SK-N-SH (cell line): ENCODE data around the gene UFSP2. TPM values are rescaled to one million over a fixed set of nuclear protein-coding genes. Genes with fewer than 3 reads are reported as not detected.

Experiments
- CTCF ChIA-PET: fragments of 300-600, 350-600 bp; formaldehyde crosslinking; extraction: SDS; loops from one replicate; lab custom pipeline; 2021; lab: Yijun Ruan, JAX
- POLR2A ChIA-PET: fragments of 350-600 bp; sonication (Branson Sonifier 250); formaldehyde crosslinking; extraction: SDS; loops from one replicate; lab custom pipeline; 2020; ENCODE audit warnings: antibody characterized with exemption, inconsistent platforms; lab: Yijun Ruan, JAX
- DNase-seq: peaks from one replicate; pipeline ENCODE4 v3.0.0; 2012
- H2AFZ ChIP-seq: fragments of 200-600 bp; sonication (generic); 2 replicates; pipeline ENCODE4 v1.8.1; 2016; ENCODE audit warnings: antibody characterized with exemption, mild to moderate bottlenecking, low read depth
- H3F3A ChIP-seq: fragments of 200-600 bp; sonication (generic); replicated peaks from 2 replicates; pipeline ENCODE3; 2016; ENCODE audit warnings: antibody characterized with exemption, mild to moderate bottlenecking; ENCODE audit not compliant: insufficient read depth
- H3K27ac ChIP-seq, 2 experiments: fragments of 200-500 bp in 1 of 2; fragments of 200-600 bp in 1 of 2; sonication (Bioruptor generic) in 1 of 2; sonication (generic), shearing (Covaris generic) in 1 of 2; 2 replicates each; pipeline versions ENCODE4 v1.5.1 to v1.6.1; 2014 to 2016; ENCODE audit warnings: low read depth in 2 of 2, inconsistent platforms in 1 of 2, low read length in 1 of 2, mild to moderate bottlenecking in 1 of 2, mixed read lengths in 1 of 2
- H3K27me3 ChIP-seq: fragments of 200-600 bp; sonication (generic), shearing (Covaris generic); 2 replicates; pipeline ENCODE4 v1.6.1; 2016; ENCODE audit warnings: mixed run types; ENCODE audit not compliant: insufficient read depth
- H3K36me3 ChIP-seq, 2 experiments: fragments of 200-500 bp in 1 of 2; fragments of 200-600 bp in 1 of 2; sonication (Bioruptor generic) in 1 of 2; sonication (generic) in 1 of 2; replicated peaks in 1 of 2; 2 replicates each; pipeline versions ENCODE3 to v1.5.1; 2014 to 2016; ENCODE audit warnings: low read length in 1 of 2, mild to moderate bottlenecking in 1 of 2; ENCODE audit not compliant: insufficient read depth in 2 of 2, control insufficient read depth in 1 of 2
- H3K4me1 ChIP-seq, 2 experiments: fragments of 200-500 bp in 1 of 2; fragments of 200-600 bp in 1 of 2; sonication (Bioruptor generic) in 1 of 2; sonication (generic), shearing (Covaris generic) in 1 of 2; 2 replicates each; pipeline versions ENCODE4 v1.5.1 to v1.6.1; 2014 to 2016; ENCODE audit warnings: low read depth in 1 of 2, low read length in 1 of 2, mixed run types in 1 of 2; ENCODE audit not compliant: insufficient read depth in 2 of 2, control insufficient read depth in 1 of 2
- H3K4me2 ChIP-seq: fragments of 200-600 bp; sonication (generic), shearing (Covaris generic); 2 replicates; pipeline ENCODE4 v1.6.1; 2017; ENCODE audit warnings: mixed run types
- H3K4me3 ChIP-seq, 2 experiments: fragments of 200-500 bp in 1 of 2; fragments of 200-600 bp in 1 of 2; sonication (Bioruptor generic) in 1 of 2; sonication (generic), shearing (Covaris generic) in 1 of 2; 2 replicates each; pipeline versions ENCODE4 v1.5.1 to v1.8.1; 2014 to 2016; ENCODE audit warnings: low read depth in 2 of 2, inconsistent platforms in 1 of 2, low read length in 1 of 2, mild to moderate bottlenecking in 1 of 2, mixed read lengths in 1 of 2, moderate library complexity in 1 of 2
- H3K79me2 ChIP-seq: fragments of 200-600 bp; sonication (generic); 2 replicates; pipeline ENCODE4 v1.8.1; 2017; ENCODE audit warnings: mild to moderate bottlenecking; ENCODE audit not compliant: insufficient read depth
- H3K9ac ChIP-seq: fragments of 200-600 bp; sonication (generic); 2 replicates; pipeline ENCODE4 v1.6.1; 2017; ENCODE audit warnings: mixed run types
- H3K9me2 ChIP-seq: fragments of 200-600 bp; sonication (generic); 2 replicates; pipeline ENCODE4 v1.6.1; 2017; ENCODE audit warnings: mixed run types
- H3K9me3 ChIP-seq: fragments of 200-600 bp; sonication (generic); 2 replicates; pipeline ENCODE4 v1.6.1; 2017; ENCODE audit warnings: mixed run types, mild to moderate bottlenecking, moderate library complexity
- H4K20me1 ChIP-seq: fragments of 200-600 bp; sonication (generic); 2 replicates; pipeline ENCODE4 v1.6.1; 2017; ENCODE audit warnings: mild to moderate bottlenecking, mixed run types; ENCODE audit not compliant: insufficient read depth
- CHD2 ChIP-seq: fragments of 150-350 bp; IDR thresholded peaks from 2 replicates; pipeline ENCODE4 v1.6.1; 2018; ENCODE audit warnings: low read length; ENCODE audit not compliant: partially characterized antibody
- ELF1 ChIP-seq: IDR thresholded peaks from 2 replicates; pipeline ENCODE4 v1.4.0; 2012
- EZH2phosphoT487 ChIP-seq: fragments of 200-600 bp; sonication (generic); IDR thresholded peaks from 2 replicates; pipeline ENCODE4 v1.6.1; 2017; ENCODE audit warnings: low read depth, mixed run types, mild to moderate bottlenecking, antibody characterized with exemption, moderate library complexity, borderline replicate concordance
- FOSL2 ChIP-seq: IDR thresholded peaks from 2 replicates; pipeline ENCODE4 v1.4.0; 2012; ENCODE audit warnings: low read depth, mild to moderate bottlenecking, moderate library complexity, borderline replicate concordance
- FOXM1 ChIP-seq: IDR thresholded peaks from 2 replicates; pipeline ENCODE4 v1.4.0; 2012; ENCODE audit warnings: low read depth, mild to moderate bottlenecking
- GABPA ChIP-seq: IDR thresholded peaks from 2 replicates; pipeline ENCODE4 v1.4.0; 2012; ENCODE audit warnings: low read depth, mild to moderate bottlenecking
- MEF2A ChIP-seq: IDR thresholded peaks from 2 replicates; pipeline ENCODE4 v1.4.0; 2012; ENCODE audit warnings: low read depth, borderline replicate concordance
- MXI1 ChIP-seq: IDR thresholded peaks from 2 replicates; pipeline ENCODE4 v1.6.1; 2012; ENCODE audit warnings: mild to moderate bottlenecking, low read depth, low read length, improper control_type of control experiment
- NFIC ChIP-seq: IDR thresholded peaks from 2 replicates; pipeline ENCODE4 v1.4.0; 2012; ENCODE audit warnings: borderline replicate concordance
- NRF1 ChIP-seq: IDR thresholded peaks from 2 replicates; pipeline ENCODE4 v1.6.1; 2012; ENCODE audit warnings: low read depth, mild to moderate bottlenecking, low read length
- RAD21 ChIP-seq: IDR thresholded peaks from 2 replicates; pipeline ENCODE4 v1.6.1; 2012; ENCODE audit warnings: mild to moderate bottlenecking, low read length
- RFX5 ChIP-seq: IDR thresholded peaks from 2 replicates; pipeline ENCODE4 v1.6.1; 2012; ENCODE audit warnings: mild to moderate bottlenecking, improper control_type of control experiment, low read length
- RXRA ChIP-seq: IDR thresholded peaks from 2 replicates; pipeline ENCODE4 v1.4.0; 2012; ENCODE audit warnings: low read depth, mild to moderate bottlenecking, borderline replicate concordance
- SIN3A ChIP-seq: IDR thresholded peaks from 2 replicates; pipeline ENCODE4 v1.6.1; 2012; ENCODE audit warnings: low read depth, mild to moderate bottlenecking, low read length, moderate library complexity, borderline replicate concordance
- SMC3 ChIP-seq: IDR thresholded peaks from 2 replicates; pipeline ENCODE4 v1.6.1; 2012; ENCODE audit warnings: low read depth, low read length, improper control_type of control experiment
- TAF1 ChIP-seq: IDR thresholded peaks from 2 replicates; pipeline ENCODE4 v1.6.1; 2012; ENCODE audit warnings: low read depth, mild to moderate bottlenecking, low read length, moderate library complexity, borderline replicate concordance
- TCF12 ChIP-seq: IDR thresholded peaks from 2 replicates; pipeline ENCODE4 v1.4.0; 2012
- TEAD4 ChIP-seq: IDR thresholded peaks from 2 replicates; pipeline ENCODE4 v1.4.0; 2012; ENCODE audit warnings: mild to moderate bottlenecking, borderline replicate concordance; ENCODE audit not compliant: insufficient read depth
- YY1 ChIP-seq: IDR thresholded peaks from 2 replicates; pipeline ENCODE4 v1.4.0; 2012; ENCODE audit warnings: low read depth, mild to moderate bottlenecking
- WGBS: methylation state at CpG from one replicate; pipeline ENCODE4 v1.1.6; 2017; ENCODE audit warnings: low lambda C conversion rate; 5-methylcytosine and 5-hydroxymethylcytosine counted together
- polyA plus RNA-seq, 3 experiments: library from polyadenylated mRNA; depleted of rRNA; stranded (reverse); fragments of >200 nt; gene quantifications; 2 replicates each; pipeline ENCODE4 v1.2.3, GENCODE V29; 2012
- TF ChIP-seq, protein P1 (sequence below): fragments of 150-350 bp; IDR thresholded peaks from 2 replicates; pipeline ENCODE4 v1.6.1; 2016; ENCODE audit warnings: mild to moderate bottlenecking, low read depth, low read length
- TF ChIP-seq, protein P2 (sequence below): fragments of 150-350 bp; IDR thresholded peaks from 2 replicates; pipeline ENCODE4 v1.6.1; 2017; ENCODE audit warnings: antibody characterized with exemption, low read length, low read depth, borderline replicate concordance
- TF ChIP-seq, protein P3 (sequence below): IDR thresholded peaks from 2 replicates; pipeline ENCODE4 v1.4.0; 2012; ENCODE audit warnings: low read depth

UFSP2 gene
- polyA plus RNA-seq, 1 of the 3 experiments (the other 2 are of a cell fraction): 15.5 TPM

DNA sequence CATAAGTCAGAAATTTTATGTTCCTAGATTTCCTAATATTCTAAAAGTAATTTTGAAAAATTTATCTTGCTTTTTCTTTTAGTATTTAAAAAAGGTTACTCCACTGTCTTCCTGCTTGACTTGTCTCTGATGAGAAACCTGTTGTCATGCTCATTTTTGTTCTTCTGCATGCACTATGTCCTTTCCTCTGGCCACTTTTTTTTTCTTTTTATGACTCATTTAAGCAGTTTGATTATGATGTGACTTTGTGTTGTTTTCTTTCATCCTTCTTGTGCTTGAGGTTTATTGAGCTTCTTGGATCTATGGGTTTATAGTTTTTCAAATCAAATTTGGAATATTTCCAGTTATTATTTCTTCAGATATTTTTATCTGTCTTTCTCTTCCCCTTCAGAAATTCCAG, 12.0 kb upstream of the UFSP2 start (continued):
- TF ChIP-seq, protein P1, sequence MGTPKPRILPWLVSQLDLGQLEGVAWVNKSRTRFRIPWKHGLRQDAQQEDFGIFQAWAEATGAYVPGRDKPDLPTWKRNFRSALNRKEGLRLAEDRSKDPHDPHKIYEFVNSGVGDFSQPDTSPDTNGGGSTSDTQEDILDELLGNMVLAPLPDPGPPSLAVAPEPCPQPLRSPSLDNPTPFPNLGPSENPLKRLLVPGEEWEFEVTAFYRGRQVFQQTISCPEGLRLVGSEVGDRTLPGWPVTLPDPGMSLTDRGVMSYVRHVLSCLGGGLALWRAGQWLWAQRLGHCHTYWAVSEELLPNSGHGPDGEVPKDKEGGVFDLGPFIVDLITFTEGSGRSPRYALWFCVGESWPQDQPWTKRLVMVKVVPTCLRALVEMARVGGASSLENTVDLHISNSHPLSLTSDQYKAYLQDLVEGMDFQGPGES: no peak
- TF ChIP-seq SIN3A (no peak), GABPA (no peak), TEAD4 (no peak), TCF12 (no peak), MEF2A (no peak), NFIC (no peak)

DNA sequence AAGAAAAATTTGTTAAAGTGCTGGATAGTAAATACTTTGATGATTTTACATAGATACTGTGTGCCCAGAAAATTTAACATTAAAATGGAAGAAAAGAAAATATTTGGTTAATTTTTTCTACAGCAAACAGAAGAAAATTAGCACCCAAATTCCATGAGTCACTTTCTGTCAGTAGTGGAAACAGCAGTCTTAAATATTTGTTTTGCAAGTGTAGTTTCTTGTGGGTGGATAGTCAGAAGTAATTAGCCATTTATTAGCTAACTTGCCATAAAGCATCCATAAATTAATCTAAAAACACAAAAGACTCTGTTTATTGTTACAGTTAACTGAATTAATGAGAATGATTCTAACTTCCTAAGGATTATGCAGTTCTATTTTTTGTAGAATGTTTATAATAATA, 9.7 kb upstream of the UFSP2 start:
- H3K27me3 ChIP-seq: no peaks in the 10 kb centered on the region
- H3K4me3 ChIP-seq: no peak overlapping the region
- no peak overlapping the region for H3K27ac ChIP-seq
- H4K20me1 ChIP-seq: no peaks in the 10 kb centered on the region
- H3K36me3 ChIP-seq: no peaks in the 10 kb centered on the region
- ChIA-PET POLR2A (no interaction called here), CTCF (no interaction called here)
- H2AFZ ChIP-seq: no peak overlapping the region
- no peaks in the 10 kb centered on the region for H3K79me2 ChIP-seq
- no peaks in the 10 kb centered on the region for H3F3A ChIP-seq
- H3K9me3 ChIP-seq: no peaks in the 10 kb centered on the region
- H3K4me1 ChIP-seq: no peaks in the 10 kb centered on the region; a peak in 1 of 4 replicates
- no peak for DNase-seq
- no peak overlapping the region for H3K4me2 ChIP-seq
- no peak for TF ChIP-seq MXI1
- TF ChIP-seq RFX5: no peak
- TF ChIP-seq RAD21: no peak
- TF ChIP-seq, protein P1: no peak
- no peak for TF ChIP-seq MEF2A
- H3K9me2 ChIP-seq: no peaks in the 10 kb centered on the region
- H3K9ac ChIP-seq: no peak overlapping the region

DNA sequence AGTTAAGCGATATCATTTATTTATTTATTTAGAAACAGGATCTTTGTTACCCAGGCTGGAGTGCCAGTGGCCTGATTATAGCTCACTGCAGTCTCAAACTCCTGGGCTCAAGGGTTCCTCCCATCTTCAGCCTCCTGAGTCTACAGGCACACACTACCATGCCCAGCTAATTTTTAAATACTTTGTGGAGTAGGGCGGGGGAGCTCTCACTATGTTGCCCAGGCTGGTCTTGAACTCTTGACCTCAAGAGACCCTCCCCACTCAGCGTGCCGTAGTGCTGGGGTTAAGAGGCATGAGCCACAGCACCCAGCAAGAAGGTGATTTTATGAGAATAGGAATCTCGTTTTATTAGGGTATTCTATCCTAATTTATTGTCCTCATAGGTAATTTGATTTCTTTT, 3.9 kb upstream of the UFSP2 start:
- H3K9ac ChIP-seq: no peak overlapping the region
- WGBS: 71% methylated on average over 4 of the region's 5 CpGs
- no peak overlapping the region for H3K4me2 ChIP-seq
- POLR2A ChIA-PET: no interaction called here
- CTCF ChIA-PET: no interaction called here
- no peaks in the 10 kb centered on the region for H3K27me3 ChIP-seq
- H3K79me2 ChIP-seq: peaks cover 6% of the 10 kb centered on the region
- H3K4me1 ChIP-seq: peaks cover 0 to 7% of the 10 kb centered on the region in 2 experiments; a peak in 2 of 4 replicates
- no peak overlapping the region for H2AFZ ChIP-seq
- H3K9me2 ChIP-seq: no peaks in the 10 kb centered on the region
- no peak for DNase-seq
- H3K27ac ChIP-seq: no peak overlapping the region
- H4K20me1 ChIP-seq: no peaks in the 10 kb centered on the region
- H3F3A ChIP-seq: no peaks in the 10 kb centered on the region
- TF ChIP-seq SIN3A (no peak), TAF1 (no peak), RAD21 (no peak), FOXM1 (no peak), TCF12 (no peak), RXRA (no peak), FOSL2 (no peak), MEF2A (no peak), CHD2 (no peak), YY1 (no peak), NRF1 (no peak), NFIC (no peak), ELF1 (no peak), EZH2phosphoT487 (no peak), SMC3 (no peak)
- TF ChIP-seq, protein P2, sequence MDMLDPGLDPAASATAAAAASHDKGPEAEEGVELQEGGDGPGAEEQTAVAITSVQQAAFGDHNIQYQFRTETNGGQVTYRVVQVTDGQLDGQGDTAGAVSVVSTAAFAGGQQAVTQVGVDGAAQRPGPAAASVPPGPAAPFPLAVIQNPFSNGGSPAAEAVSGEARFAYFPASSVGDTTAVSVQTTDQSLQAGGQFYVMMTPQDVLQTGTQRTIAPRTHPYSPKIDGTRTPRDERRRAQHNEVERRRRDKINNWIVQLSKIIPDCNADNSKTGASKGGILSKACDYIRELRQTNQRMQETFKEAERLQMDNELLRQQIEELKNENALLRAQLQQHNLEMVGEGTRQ: no peak
- TF ChIP-seq, protein P3, sequence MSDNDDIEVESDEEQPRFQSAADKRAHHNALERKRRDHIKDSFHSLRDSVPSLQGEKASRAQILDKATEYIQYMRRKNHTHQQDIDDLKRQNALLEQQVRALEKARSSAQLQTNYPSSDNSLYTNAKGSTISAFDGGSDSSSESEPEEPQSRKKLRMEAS: no peak
- TF ChIP-seq, all 33 proteins: peak for 0
- H3K4me3 ChIP-seq: no peak overlapping the region
- no peaks in the 10 kb centered on the region for H3K9me3 ChIP-seq
- no peaks in the 10 kb centered on the region for H3K36me3 ChIP-seq
